Measurements from ENCODE around the gene ENOX1. TPM values are rescaled to one million over a fixed set of nuclear protein-coding genes. Genes with fewer than 3 reads are reported as not detected.

The ENOX1 gene
- total RNA-seq, 1 donor from 2014 or later, result 8.7 TPM

DNA sequence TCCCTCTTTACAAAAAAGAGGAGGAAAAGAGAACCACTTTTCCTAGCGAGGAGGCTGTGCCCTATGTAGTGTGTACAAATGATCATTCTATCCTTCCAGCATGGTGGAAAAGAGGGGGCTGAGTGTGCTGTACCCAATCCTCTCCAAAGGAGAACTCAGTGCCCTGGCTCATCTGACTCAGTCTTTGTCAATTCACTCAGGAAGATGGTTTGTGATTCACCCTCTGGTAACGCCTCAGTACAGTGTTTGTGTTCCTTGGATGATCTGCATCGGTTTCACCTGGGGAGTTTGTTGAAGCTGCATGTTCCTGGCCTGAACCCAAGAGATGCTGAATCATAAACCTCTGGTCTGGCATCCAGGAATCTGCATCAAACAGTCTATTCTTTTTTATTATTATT lies 18.3 kb upstream of the ENOX1 start:
- Mint-ChIP-seq H3K36me3 (ENCODE audit: unreplicated experiment) (no peaks in the 10 kb centered on the region), H3K4me3 (ENCODE audit: unreplicated experiment) (peak overlapping the region; percentile 54), H3K4me1 (ENCODE audit: low read depth, unreplicated experiment) (peaks cover 7% of the 10 kb centered on the region), H3K27ac (ENCODE audit: unreplicated experiment) (peak overlapping the region; percentile 86), H3K27me3 (ENCODE audit: unreplicated experiment) (no peaks in the 10 kb centered on the region), H3K9me3 (ENCODE audit: unreplicated experiment) (no peaks in the 10 kb centered on the region)
- no peak for DNase-seq
- no peak for TF ChIP-seq CTCF (IDR thresholded peaks at IDR 0.05; ENCODE audit: partially characterized antibody, unreplicated experiment)

GRCh38 chr13:43804461-43805070 lies 17.8 kb upstream of the ENOX1 start:
- DNase-seq, result no peak
- peak; percentile 77 for TF ChIP-seq CTCF (IDR thresholded peaks at IDR 0.05; ENCODE audit: partially characterized antibody, unreplicated experiment)
- Mint-ChIP-seq H3K36me3 (ENCODE audit: unreplicated experiment) (no peaks in the 10 kb centered on the region), H3K4me1 (ENCODE audit: low read depth, unreplicated experiment) (peaks cover 7% of the 10 kb centered on the region), H3K4me3 (ENCODE audit: unreplicated experiment) (peak overlapping the region; percentile 54), H3K27ac (ENCODE audit: unreplicated experiment) (peak overlapping the region; percentile 86), H3K27me3 (ENCODE audit: unreplicated experiment) (no peaks in the 10 kb centered on the region), H3K9me3 (ENCODE audit: unreplicated experiment) (no peaks in the 10 kb centered on the region)

GRCh38 chr13:43802511-43802910 lies 15.7 kb upstream of the ENOX1 start:
- H3K9me3 Mint-ChIP-seq (ENCODE audit: unreplicated experiment), result no peaks in the 10 kb centered on the region
- no peak overlapping the region for H3K27ac Mint-ChIP-seq (ENCODE audit: unreplicated experiment)
- no peak overlapping the region for H3K4me3 Mint-ChIP-seq (ENCODE audit: unreplicated experiment)
- TF ChIP-seq CTCF (IDR thresholded peaks at IDR 0.05; ENCODE audit: partially characterized antibody, unreplicated experiment), result no peak
- peaks cover 7% of the 10 kb centered on the region for H3K4me1 Mint-ChIP-seq (ENCODE audit: low read depth, unreplicated experiment)
- DNase-seq, result no peak
- no peaks in the 10 kb centered on the region for H3K36me3 Mint-ChIP-seq (ENCODE audit: unreplicated experiment)
- H3K27me3 Mint-ChIP-seq (ENCODE audit: unreplicated experiment), result no peaks in the 10 kb centered on the region

DNA sequence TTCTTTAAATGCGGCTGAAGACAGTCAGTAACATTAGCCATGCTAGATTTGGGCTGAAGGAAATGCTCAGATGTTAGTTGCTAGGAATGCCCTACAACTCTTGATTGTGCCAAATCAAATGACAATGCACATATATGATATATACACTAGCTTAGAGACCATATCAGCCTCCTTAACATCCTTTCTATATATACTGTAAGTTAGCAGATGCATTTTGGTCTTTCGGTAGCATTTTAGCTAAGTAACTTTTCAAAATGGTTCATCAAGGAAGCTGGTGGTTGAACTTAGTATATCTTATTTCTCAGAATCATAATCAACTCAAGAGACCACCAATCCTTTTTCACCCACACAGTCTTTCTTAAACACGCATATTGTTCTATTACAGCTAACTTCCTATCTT lies 14.1 kb upstream of the ENOX1 start:
- H3K27ac Mint-ChIP-seq (ENCODE audit: unreplicated experiment), result no peak overlapping the region

More for the DNA sequence above, 14.1 kb upstream of the ENOX1 start:
- no peak overlapping the region for H3K4me3 Mint-ChIP-seq (ENCODE audit: unreplicated experiment)
- no peak for TF ChIP-seq CTCF (IDR thresholded peaks at IDR 0.05; ENCODE audit: partially characterized antibody, unreplicated experiment)
- no peak for DNase-seq
- H3K27me3 Mint-ChIP-seq (ENCODE audit: unreplicated experiment), result no peaks in the 10 kb centered on the region
- no peaks in the 10 kb centered on the region for H3K9me3 Mint-ChIP-seq (ENCODE audit: unreplicated experiment)
- H3K36me3 Mint-ChIP-seq (ENCODE audit: unreplicated experiment), result no peaks in the 10 kb centered on the region
- H3K4me1 Mint-ChIP-seq (ENCODE audit: low read depth, unreplicated experiment), result peaks cover 7% of the 10 kb centered on the region
